ENCODE measurements around the gene CENPH.
"Not testable (repeated sequence)": the region's sequence is repeated elsewhere in the genome, so short reads cannot be mapped to it uniquely, and the experiment has no call there.

The CENPH gene

DNA sequence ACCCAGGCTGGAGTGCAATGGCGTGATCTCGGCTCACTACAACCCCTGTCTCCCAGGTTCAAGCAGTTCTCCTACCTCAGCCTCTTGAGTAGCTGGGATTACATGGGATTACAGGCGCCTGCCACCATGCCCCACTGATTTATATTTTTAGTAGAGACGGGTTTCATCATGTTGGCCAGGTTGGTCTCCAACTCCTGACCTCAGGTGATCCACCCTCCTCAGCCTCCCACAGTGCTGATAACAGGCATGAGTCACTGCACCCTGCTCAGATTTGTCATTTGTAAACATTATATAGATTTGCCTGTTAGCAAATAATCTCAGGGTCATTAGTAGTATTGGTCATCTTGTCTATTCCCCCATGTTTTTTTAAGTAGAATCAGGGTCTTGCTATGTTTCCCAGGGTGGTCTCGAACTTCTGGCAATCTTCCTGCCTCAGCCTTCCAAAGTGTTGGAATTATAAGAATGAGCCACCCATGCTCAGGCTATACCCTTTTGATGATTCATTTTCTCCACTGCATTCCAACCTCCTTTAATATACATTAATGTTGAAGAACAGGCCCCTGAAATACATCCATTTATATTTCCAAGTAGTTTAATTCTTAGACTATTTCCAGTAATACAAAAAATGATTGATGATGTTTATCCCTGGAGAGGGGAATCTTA is 17.3 kb downstream of the CENPH start:
- WGBS (ENCODE audit: insufficient coverage, insufficient read length) = no CpG with 5 or more reads among the region's 5 CpGs
- no peak overlapping the region for H3K27ac ChIP-seq (ENCODE audit: low read length)
- DNase-seq (ENCODE audit: low read depth, low spot score) = no peak
- peaks cover 6% of the 10 kb centered on the region; the same call in 1 of the 2 replicates for H3K36me3 ChIP-seq (ENCODE audit: control insufficient read depth, insufficient read depth, low read length)
- H3K9me3 ChIP-seq (ENCODE audit: control insufficient read depth, insufficient read depth, low read length) = no peaks in the 10 kb centered on the region
- no peaks in the 10 kb centered on the region for H3K4me1 ChIP-seq (ENCODE audit: control insufficient read depth, insufficient read depth, low read length)
- H3K27me3 ChIP-seq (ENCODE audit: control insufficient read depth, insufficient read depth, low read length) = no peaks in the 10 kb centered on the region
- H3K4me3 ChIP-seq (ENCODE audit: low read length) = no peak overlapping the region

DNA sequence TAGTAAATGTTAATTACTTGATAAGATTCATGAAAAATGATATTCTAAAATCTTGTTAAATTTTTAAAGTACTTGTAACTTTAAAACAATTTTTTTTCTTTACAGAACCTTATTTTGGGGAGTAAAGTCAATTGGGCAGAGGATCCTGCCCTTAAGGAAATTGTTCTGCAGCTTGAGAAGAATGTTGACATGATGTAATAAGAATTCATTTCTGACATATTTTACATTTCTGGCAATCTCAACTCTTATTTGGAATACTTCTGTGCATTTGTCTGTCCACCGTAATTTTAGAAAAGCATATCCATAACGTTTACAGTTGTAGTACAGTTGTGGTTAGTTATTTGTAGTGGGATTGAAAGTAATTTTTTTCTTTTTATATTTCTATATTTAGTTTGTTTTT is 20.2 kb downstream of the CENPH start:
- no peaks in the 10 kb centered on the region for H3K4me1 ChIP-seq (ENCODE audit: control insufficient read depth, insufficient read depth, low read length)
- no peak for DNase-seq (ENCODE audit: low read depth, low spot score)
- H3K36me3 ChIP-seq (ENCODE audit: control insufficient read depth, insufficient read depth, low read length) = peaks cover 6% of the 10 kb centered on the region; the same call in 1 of the 2 replicates
- no peaks in the 10 kb centered on the region for H3K9me3 ChIP-seq (ENCODE audit: control insufficient read depth, insufficient read depth, low read length)
- H3K4me3 ChIP-seq (ENCODE audit: low read length) = no peak overlapping the region
- H3K27me3 ChIP-seq (ENCODE audit: control insufficient read depth, insufficient read depth, low read length) = no peaks in the 10 kb centered on the region
- H3K27ac ChIP-seq (ENCODE audit: low read length) = no peak overlapping the region
- no CpG with 5 or more reads among the region's 2 CpGs for WGBS (ENCODE audit: insufficient coverage, insufficient read length)

DNA sequence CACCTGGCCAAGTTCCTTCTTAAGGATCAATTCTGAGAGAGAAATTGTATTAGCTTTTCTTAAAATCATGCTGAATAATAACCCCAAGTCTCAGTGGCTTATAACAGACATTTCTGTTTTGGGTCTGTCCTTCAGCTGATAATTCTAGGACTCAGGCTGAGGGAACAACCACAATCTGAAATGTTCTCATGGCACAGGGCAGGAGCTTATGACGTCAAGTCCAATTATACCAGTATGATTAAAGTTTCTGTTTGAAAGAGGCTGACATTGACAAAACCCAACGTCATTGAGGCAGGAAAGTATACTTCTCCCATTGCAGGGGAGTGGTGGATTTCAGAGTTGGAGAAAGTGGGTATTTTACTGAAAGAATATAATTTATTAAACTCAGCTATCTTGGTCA is 21.8 kb downstream of the CENPH start:
- H3K27me3 ChIP-seq (ENCODE audit: control insufficient read depth, insufficient read depth, low read length) = no peaks in the 10 kb centered on the region
- H3K9me3 ChIP-seq (ENCODE audit: control insufficient read depth, insufficient read depth, low read length) = no peaks in the 10 kb centered on the region
- peaks cover 6% of the 10 kb centered on the region; the same call in 1 of the 2 replicates for H3K36me3 ChIP-seq (ENCODE audit: control insufficient read depth, insufficient read depth, low read length)
- no peaks in the 10 kb centered on the region for H3K4me1 ChIP-seq (ENCODE audit: control insufficient read depth, insufficient read depth, low read length)
- no CpG with 5 or more reads among the region's 2 CpGs for WGBS (ENCODE audit: insufficient coverage, insufficient read length)
- H3K4me3 ChIP-seq (ENCODE audit: low read length) = no peak overlapping the region
- H3K27ac ChIP-seq (ENCODE audit: low read length) = no peak overlapping the region
- no peak for DNase-seq (ENCODE audit: low read depth, low spot score)

DNA sequence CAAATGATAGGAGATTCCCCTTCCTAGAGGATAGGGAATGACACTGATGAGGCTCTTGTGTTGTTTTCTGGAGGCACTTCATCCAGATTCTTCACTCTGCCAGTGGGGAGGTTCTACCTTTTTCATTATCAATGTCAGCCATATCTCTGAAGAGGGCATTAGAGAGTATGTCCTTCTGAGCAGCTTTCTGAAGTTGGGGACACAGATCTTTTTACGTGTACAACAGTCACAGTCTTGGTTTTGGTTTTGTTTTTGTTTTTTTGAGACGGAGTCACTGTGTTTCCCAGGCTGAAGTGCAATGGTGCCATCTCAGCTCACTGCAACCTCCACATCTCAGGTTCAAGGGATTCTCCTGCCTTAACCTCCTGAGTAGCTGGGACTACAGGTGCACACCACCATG is 22.6 kb downstream of the CENPH start:
- Histone ChIP-seq H3K27me3 (ENCODE audit: control insufficient read depth, insufficient read depth, low read length) (no peaks in the 10 kb centered on the region), H3K4me1 (ENCODE audit: control insufficient read depth, insufficient read depth, low read length) (no peaks in the 10 kb centered on the region), H3K9me3 (ENCODE audit: control insufficient read depth, insufficient read depth, low read length) (no peaks in the 10 kb centered on the region), H3K27ac (ENCODE audit: low read length) (no peak overlapping the region), H3K4me3 (ENCODE audit: low read length) (no peak overlapping the region), H3K36me3 (ENCODE audit: control insufficient read depth, insufficient read depth, low read length) (peaks cover 6% of the 10 kb centered on the region; the same call in 1 of the 2 replicates)
- no CpG with 5 or more reads among the region's 2 CpGs for WGBS (ENCODE audit: insufficient coverage, insufficient read length)
- no peak for DNase-seq (ENCODE audit: low read depth, low spot score)

DNA sequence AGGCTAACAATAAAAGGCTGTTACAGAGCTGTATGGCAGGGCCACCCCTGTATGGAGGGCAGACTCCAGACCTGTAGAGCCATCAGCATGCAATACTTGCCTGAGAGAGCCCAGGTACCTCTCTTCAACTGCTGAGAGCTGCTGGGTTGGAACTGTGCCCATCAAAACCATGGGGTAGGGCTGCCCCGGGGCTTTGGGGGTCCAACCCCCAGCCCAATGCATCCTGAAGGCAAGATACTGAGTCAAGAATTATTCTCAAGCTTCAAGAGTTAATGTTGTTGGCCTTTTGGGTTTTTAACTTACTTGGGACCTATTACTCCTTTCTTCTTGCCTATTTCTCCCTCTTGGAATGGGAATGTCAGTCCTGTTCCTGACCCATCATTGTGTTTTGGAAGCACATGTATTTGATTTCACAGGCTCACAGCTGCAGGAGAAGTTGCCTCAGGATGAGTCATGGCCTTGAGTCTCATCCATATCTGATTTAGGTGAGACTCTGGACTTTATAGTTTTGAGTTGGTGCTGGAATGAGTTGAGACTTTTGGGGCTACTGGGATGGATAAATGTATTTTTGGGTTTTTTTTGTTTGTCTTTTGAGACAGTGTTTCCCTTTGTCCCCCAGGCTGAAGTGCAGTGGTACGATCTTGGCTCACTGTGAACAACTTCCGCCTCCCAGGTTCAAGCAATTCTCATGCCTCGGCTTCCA is 24.3 kb downstream of the CENPH start:
- Histone ChIP-seq H3K27me3 (ENCODE audit: control insufficient read depth, insufficient read depth, low read length) (no peaks in the 10 kb centered on the region), H3K4me1 (ENCODE audit: control insufficient read depth, insufficient read depth, low read length) (no peaks in the 10 kb centered on the region), H3K4me3 (ENCODE audit: low read length) (no peak overlapping the region), H3K9me3 (ENCODE audit: control insufficient read depth, insufficient read depth, low read length) (no peaks in the 10 kb centered on the region), H3K36me3 (ENCODE audit: control insufficient read depth, insufficient read depth, low read length) (peaks cover 4% of the 10 kb centered on the region; the same call in 1 of the 2 replicates), H3K27ac (ENCODE audit: low read length) (no peak overlapping the region)
- no peak for DNase-seq (ENCODE audit: low read depth, low spot score)
- no CpG with 5 or more reads among the region's 4 CpGs for WGBS (ENCODE audit: insufficient coverage, insufficient read length)

DNA sequence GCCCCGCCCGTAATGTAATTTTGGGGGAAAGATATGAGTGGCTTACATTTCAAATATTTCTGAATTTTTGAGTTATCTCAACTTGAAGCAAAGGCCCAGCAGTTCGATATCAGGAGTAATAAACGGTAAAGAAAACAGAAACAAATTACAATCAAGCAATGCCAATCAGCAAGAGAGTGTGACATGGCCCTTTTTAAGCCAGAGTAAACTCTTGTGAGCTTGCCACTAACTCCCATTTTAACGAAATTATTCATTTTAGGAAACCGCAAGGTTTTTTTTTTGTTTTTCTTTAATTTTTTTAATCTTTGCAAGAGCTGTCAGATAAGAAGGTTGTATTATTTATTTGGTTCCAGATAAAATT is 27.7 kb downstream of the CENPH start:
- Histone ChIP-seq H3K36me3 (ENCODE audit: control insufficient read depth, insufficient read depth, low read length) (no peaks in the 10 kb centered on the region), H3K27ac (ENCODE audit: low read length) (no peak overlapping the region), H3K27me3 (ENCODE audit: control insufficient read depth, insufficient read depth, low read length) (no peaks in the 10 kb centered on the region), H3K4me3 (ENCODE audit: low read length) (no peak overlapping the region), H3K4me1 (ENCODE audit: control insufficient read depth, insufficient read depth, low read length) (no peaks in the 10 kb centered on the region), H3K9me3 (ENCODE audit: control insufficient read depth, insufficient read depth, low read length) (no peaks in the 10 kb centered on the region; the same call in 1 of the 2 replicates)
- DNase-seq (ENCODE audit: low read depth, low spot score) = no peak
- no CpG with 5 or more reads among the region's 6 CpGs for WGBS (ENCODE audit: insufficient coverage, insufficient read length)

DNA sequence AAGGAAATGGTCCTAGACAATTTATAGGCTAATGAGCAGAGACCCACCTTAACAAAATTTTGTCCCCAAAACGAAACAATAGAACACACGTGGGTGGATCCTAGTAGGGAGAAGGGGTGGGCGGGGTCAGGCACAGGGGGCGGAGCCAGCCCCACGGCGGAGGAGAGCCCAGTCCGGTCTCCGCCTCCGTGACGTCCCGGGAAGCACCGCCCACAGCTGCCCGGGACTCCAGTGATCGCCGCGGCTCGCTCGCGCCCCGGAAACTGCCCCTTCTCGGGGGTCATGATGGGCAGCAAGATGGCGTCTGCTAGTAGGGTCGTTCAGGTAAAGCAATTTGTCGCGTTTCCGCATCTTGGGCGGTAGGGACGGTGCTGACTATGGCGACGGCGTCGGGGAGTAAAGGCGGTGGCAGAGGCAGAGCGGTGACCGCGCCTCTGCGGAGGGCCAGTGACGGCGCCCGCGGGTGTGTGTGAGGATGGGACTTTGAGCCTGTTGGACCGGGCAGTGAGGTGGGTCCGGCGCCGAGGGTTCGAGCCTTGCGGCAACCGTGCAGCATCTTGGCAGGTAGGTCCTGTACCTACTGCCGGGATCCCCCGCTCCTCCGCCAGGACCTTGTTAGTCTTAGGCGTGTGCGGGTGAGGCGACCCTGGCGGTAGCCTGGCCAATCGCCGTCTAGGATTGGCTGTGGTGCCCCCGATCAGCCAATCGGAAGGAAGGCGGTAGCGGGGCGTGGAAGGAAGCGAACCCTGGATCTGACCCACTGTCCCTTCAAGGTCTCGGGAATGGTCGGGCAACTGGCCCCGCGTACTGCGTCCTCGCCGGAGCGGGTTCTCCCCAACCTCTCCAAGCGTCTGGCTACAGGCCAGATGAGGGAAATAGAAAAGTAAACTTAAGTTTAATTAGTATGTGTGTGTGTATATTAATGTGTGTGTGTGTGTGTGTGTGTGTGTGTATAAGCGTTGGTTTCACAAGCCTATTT is 28.5 kb downstream of the CENPH start:
- Histone ChIP-seq H3K36me3 (ENCODE audit: control insufficient read depth, insufficient read depth, low read length) (no peaks in the 10 kb centered on the region), H3K27me3 (ENCODE audit: control insufficient read depth, insufficient read depth, low read length) (no peaks in the 10 kb centered on the region), H3K4me3 (ENCODE audit: low read length) (peak overlapping the region; percentile 98), H3K4me1 (ENCODE audit: control insufficient read depth, insufficient read depth, low read length) (no peaks in the 10 kb centered on the region), H3K9me3 (ENCODE audit: control insufficient read depth, insufficient read depth, low read length) (no peaks in the 10 kb centered on the region; the same call in 1 of the 2 replicates), H3K27ac (ENCODE audit: low read length) (no peak overlapping the region)
- no CpG with 5 or more reads among the region's 73 CpGs for whole genome bisulfite sequencing (ENCODE audit: insufficient coverage, insufficient read length)
- peak; percentile 84 for DNase-seq (ENCODE audit: low read depth, low spot score)

DNA sequence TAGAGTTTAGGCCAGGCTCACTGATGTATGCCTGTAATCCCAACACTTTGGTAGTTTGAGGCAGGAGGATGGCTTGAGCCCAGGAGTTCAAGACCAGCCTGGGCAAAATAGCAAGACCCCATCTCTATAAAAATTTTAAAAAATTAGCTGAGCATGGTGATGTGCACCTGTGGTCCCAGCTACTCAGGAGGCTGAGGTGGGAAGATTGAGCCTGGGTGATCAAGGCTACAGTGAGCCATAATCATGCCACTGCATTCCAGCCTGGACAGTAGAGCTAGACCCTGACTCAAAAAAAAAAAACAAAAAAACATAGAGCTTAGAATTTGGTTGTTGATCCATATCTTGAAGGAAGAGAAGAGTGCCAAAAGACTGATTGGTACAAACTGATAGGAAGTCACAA is 30.6 kb downstream of the CENPH start:
- Histone ChIP-seq H3K27me3 (ENCODE audit: control insufficient read depth, insufficient read depth, low read length) (no peaks in the 10 kb centered on the region), H3K9me3 (ENCODE audit: control insufficient read depth, insufficient read depth, low read length) (no peaks in the 10 kb centered on the region; the same call in 1 of the 2 replicates), H3K36me3 (ENCODE audit: control insufficient read depth, insufficient read depth, low read length) (peaks cover 2% of the 10 kb centered on the region; the same call in 1 of the 2 replicates), H3K4me3 (ENCODE audit: low read length) (no peak overlapping the region), H3K27ac (ENCODE audit: low read length) (no peak overlapping the region), H3K4me1 (ENCODE audit: control insufficient read depth, insufficient read depth, low read length) (no peaks in the 10 kb centered on the region)
- no peak for DNase-seq (ENCODE audit: low read depth, low spot score)

DNA sequence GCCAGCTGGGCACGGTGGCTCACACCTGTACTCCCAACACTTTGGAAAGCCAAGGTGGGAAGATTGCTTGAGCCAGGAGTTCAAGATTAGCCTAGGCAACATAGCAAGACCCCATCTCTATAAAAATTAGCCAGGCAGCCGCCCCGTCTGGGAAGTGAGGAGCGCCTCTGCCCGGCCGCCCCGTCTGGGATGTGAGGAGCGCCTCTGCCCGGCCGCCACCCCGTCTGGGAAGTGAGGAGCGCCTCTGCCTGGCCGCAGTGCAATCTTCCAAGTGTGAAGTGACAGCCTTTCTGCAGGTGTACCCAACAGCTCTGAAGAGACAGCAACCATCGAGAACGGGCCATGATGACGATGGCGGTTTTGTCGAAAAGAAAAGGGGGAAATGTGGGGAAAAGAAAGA is 31.0 kb downstream of the CENPH start:
- H3K4me1 ChIP-seq (ENCODE audit: control insufficient read depth, insufficient read depth, low read length) = not testable (repeated sequence)

DNA sequence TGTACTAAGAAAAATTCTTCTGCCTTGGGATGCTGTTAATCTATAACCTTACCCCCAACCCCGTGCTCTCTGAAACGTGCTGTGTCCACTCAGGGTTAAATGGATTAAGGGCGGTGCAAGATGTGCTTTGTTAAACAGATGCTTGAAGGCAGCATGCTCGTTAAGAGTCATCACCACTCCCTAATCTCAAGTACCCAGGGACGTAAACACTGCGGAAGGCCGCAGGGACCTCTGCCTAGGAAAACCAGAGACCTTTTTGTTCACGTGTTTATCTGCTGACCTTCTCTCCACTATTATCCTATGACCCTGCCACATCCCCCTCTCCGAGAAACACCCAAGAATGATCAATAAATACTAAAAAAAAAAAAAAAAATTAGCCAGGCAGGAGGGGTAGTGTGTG is 31.4 kb downstream of the CENPH start:
- not testable (repeated sequence) for H3K4me1 ChIP-seq (ENCODE audit: control insufficient read depth, insufficient read depth, low read length); H3K27ac ChIP-seq (ENCODE audit: low read length); DNase-seq (ENCODE audit: low read depth, low spot score); H3K27me3 ChIP-seq (ENCODE audit: control insufficient read depth, insufficient read depth, low read length); H3K36me3 ChIP-seq (ENCODE audit: control insufficient read depth, insufficient read depth, low read length); H3K4me3 ChIP-seq (ENCODE audit: low read length); H3K9me3 ChIP-seq (ENCODE audit: control insufficient read depth, insufficient read depth, low read length)
- WGBS (ENCODE audit: insufficient coverage, insufficient read length) = no CpG with 5 or more reads among the region's 9 CpGs

More for the DNA sequence above, 31.0 kb downstream of the CENPH start:
- not testable (repeated sequence) for H3K4me3 ChIP-seq (ENCODE audit: low read length); H3K36me3 ChIP-seq (ENCODE audit: control insufficient read depth, insufficient read depth, low read length); DNase-seq (ENCODE audit: low read depth, low spot score); H3K27ac ChIP-seq (ENCODE audit: low read length); H3K9me3 ChIP-seq (ENCODE audit: control insufficient read depth, insufficient read depth, low read length); H3K27me3 ChIP-seq (ENCODE audit: control insufficient read depth, insufficient read depth, low read length)
- WGBS (ENCODE audit: insufficient coverage, insufficient read length) = no CpG with 5 or more reads among the region's 18 CpGs

Measured in iPS DF 6.9 (cell line).